Superior temporal gyrus (tissue), 1 donor: Measurements from ENCODE around the gene TMPRSS4.

ENCODE experiments used
- DNase-seq: peaks from one replicate; pipeline ENCODE4 v3.0.0-alpha.2; 2016; ENCODE audit errors: extremely low spot score

Gene TMPRSS4

DNA sequence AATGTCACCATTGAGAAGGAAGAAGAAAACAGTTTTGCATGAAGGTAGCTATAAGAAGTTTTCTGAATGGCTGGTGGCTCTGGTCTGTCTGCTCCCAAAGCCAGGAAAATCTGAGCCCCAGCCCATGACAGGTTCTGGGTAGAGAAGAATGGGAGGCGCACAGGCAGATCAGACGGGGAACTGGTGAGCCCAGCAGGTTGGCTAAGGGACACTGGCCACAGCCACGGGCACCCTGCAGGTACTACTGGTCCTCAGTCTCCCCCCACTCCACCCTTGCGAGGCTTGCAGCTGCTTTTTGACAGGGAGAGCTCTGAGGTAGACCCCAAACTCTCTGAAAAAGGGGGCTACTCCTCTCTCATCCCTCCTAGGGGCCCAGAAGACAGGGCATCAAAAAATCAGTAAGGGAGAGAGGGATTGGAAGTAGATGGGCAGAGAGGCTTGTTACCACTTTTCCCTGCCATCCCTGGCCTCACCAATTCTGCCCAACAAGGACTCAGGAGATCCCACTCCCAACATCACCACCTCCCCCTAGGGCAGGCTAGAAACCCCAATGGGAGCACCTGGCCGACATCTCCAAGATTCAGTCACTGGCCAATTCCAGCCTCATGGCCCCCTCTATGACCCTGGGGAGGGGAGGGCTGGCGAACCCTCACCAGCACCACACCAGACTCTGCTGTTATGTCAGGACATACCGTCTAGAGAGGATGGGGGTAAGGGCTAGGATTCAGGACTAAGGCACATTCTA is 58.3 kb downstream of the TMPRSS4 start:
- DNase-seq: no peak

GRCh38 chr11:118135796-118136165 is 58.9 kb downstream of the TMPRSS4 start:
- DNase-seq: no peak

DNA sequence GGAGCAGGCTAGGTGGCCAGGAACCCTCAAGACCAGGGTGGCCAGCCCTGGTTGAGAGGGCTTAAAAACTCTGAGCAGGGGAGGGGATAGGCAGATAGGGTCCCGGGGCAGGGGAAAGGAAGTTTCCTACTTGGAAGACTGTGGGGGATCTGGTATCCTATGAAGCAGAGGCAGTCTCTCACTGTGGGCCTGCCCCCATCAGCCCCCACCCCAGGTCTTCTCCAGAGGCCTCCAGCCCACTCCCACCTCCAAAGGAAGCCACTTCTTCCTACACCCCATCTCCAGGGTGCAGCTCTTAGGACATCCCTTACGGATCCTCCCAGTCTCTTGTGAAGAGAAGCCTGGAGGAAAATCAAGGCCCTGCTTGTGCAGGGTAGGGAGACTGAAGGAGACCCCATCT is 59.5 kb downstream of the TMPRSS4 start:
- DNase-seq: no peak

DNA sequence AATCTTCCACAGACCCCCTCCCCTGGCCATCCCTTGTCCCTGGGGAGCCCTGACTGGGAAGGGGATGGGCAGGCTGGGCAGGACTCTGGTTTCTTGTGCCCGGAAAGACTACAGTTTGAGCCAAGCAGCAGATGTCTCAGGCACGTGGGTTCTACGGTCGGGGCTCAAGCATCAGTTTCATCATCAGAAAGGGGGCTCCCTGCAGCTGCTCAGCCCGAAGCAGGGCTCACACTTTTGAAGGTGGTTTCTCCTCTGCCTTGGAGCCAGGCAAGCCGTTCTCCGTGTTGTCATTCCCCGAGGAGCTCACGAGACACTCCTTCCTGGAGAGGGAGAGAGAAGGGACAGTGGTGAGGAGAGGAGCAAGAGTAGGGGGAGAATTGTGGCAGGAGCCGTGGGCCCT is 59.9 kb downstream of the TMPRSS4 start:
- DNase-seq: no peak

DNA sequence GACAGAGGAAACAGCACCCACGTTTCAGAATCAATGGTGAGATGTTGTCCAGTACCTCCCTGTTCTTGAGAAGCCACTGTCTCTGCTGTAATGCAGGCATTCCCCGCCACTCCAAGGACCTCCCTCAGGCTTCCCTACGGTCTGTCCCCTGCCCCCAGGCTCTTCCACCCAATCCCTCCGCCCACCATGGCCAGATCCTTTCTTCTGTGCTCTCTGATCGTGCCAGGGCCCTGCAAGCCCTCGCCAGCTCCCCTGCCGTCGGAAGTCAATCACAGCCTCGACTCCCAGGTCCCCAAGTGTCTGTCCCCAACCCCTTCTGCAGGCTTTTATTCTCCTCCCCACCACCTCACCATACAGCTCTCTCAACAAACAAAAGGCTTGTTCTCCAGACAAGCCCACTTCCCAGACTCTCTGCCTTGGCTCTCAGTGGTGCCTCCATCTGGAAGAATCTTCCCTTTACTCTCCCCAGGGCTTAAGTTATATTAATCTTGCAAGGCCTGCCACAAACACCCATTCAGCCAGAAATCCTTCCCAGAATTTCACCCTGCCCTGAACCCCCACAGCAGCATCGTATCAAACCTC is 62.1 kb downstream of the TMPRSS4 start:
- DNase-seq: no peak

DNA sequence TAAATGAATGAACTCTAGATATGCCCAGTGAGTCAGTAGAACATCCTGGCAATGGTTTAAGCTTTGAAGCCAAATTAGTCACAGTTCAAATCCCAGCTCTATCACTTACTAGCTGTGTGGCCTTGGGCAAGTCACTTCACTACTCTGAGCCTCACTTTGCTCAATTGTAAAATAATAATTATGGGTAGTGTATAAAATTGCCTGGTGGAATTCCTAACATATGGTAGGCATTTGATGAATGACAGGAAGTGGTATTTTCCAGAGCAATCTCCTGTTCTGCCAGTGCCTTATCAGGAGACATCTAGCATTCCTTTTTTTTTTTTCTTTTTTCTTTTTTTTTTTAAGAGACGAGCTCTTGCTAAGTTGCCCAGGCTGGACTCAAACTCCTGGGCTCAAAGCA is 62.7 kb downstream of the TMPRSS4 start:
- DNase-seq: no peak

DNA sequence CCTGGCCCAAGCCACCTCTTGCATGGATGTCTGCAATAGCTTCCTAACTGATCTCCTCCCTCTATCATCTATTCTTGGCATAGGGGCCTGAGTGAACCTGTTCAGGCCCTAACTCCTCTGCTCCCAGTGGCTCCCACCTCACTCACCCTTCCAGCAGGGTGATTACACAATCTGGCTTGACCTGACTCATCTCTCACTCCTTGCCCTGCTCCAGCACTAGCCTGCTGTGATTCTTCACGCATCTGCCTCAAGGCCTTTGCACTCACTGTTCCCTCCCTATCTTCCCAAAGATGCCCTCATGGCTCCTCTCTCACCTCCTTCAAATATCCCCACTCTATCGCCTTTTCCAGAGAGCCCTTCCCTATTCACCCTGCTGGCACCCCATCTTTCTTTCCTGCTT is 65.2 kb downstream of the TMPRSS4 start:
- DNase-seq: no peak

GRCh38 chr11:118142809-118143208 is 65.9 kb downstream of the TMPRSS4 start:
- DNase-seq: no peak

DNA sequence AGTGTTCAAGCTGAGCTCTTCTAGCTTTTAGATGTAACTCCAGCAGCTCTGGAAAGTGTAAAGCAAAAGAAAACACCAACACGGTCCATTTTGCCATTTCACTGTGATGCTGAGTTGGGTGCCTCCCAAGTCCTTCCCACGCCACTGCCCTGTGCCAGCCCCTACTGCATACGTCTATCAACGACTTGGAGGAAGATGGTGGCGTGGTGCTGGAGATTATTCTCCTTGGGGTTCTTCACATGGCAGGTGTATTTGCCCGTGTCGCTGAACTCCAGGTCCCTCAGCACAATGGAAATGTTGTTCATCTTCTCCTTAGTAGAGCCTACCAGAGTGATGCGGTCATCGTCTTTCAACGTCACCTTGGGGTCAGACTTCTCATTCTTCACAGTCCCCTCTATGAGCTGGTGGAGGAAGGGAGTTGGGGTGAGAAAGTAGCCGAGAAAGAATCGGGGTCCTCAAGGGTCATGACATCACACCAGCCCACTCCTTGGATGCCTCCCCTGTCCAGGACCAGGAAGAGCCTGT is 66.8 kb downstream of the TMPRSS4 start:
- no peak for DNase-seq

DNA sequence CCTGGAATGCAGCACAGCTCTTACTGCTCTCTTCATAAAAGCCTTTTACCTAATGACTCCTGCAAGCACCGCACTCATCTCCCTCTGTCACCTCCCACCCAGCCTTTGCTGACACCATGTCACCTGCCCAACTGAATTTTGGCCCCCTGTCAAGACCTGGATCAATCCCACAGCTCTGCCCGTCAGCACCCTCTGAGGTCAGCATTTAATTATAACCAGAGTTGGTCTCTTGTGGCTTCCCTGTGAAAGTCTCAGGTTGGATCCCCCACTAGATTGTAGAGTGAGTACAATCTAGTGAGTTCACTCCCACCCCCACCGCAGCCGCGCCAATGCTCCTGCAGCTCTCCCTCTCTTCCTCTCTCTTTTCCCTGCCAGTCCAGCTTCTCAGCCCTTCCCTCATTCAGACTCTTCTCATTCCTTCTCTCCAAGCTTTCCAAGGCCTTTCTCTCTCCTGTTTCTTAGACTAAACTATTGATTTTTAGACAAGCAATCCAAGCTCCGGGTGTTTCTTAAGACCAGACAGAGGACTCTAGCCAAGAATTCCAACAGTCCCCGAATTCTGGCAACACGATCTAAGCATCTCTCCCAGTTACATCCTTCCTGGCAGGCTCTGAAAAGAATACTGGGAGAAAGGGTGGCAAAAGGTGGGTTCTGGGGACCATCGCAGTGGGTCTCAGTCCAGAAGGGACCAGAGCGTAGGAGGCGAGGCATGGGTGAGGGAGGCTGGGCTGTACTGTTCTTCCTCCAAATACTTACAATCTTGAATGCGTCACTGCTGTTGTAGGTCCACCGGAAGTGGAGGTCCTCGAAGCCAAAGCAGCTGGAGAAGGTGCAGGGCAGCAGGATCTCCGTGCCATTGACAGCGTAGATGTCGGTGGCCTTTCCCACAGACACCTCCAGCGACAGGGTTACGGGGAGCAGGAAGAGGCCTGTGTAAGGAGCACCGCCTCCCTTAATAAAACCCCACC is 67.7 kb downstream of the TMPRSS4 start:
- peak; percentile 41 for DNase-seq

DNA sequence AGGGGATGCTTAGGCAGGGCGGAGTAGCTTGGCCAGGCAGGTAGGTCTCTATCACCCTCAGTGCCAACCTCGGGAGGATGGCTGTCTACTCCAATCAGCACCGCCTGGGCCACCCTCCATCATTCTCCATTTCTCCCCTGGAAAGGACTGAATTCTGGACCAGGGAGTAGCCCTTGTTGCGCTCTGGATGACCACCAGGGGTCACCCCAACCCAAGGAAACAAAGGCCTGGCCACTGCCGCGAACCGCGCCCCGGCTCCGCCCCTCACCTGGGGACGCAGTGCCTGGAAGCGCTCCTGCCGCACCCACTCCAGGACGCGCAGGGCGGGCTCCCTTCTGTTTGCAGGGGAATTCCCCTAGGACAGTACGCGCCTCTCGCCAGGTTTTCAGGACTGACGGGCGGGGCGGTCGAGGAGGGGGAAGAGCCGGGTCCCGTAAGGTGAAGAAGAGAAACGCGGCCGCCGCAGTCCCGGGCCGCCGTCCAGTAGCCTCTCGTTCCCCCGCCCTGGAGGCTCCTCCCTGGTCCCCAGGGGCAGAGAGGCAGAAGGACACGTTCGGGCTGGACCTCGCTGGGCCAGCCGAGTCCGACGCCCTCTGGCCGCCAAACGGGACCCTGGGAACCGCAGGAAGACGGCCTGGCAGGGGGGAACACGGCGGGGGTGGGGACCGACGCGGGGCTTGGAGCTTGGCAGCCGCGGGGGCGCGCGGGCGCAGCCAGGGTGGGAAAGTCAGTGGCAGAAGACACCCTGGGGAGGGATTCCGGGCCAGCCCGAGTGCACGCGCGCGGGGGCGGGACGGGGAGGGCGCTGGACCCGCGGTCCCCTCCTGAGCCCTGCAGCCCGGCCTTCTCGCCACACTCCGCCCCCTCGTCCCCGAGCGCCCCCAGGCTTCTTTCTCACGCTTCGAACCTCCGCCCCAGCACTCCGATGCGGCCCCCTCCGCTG is 68.7 kb downstream of the TMPRSS4 start:
- DNase-seq: peak; percentile 91

DNA sequence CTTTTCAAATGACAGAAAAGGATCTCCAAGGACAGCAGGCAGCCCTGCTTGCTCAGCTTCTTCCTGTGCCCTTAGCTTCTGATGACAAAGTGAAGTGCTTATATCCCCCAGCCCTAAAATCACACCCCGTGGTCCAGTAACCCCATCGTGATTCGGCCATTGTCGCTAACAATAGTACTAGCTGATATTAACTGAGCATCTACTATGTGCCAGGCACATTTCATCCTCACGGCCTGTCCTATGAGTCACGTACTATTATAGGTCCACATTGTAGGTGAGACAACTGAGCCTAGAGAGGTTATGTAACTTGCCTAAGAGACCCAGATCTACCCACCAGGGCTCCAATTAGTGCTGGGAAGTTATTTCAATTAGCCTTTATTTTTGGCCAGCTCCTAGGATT is 69.7 kb downstream of the TMPRSS4 start:
- no peak for DNase-seq

DNA sequence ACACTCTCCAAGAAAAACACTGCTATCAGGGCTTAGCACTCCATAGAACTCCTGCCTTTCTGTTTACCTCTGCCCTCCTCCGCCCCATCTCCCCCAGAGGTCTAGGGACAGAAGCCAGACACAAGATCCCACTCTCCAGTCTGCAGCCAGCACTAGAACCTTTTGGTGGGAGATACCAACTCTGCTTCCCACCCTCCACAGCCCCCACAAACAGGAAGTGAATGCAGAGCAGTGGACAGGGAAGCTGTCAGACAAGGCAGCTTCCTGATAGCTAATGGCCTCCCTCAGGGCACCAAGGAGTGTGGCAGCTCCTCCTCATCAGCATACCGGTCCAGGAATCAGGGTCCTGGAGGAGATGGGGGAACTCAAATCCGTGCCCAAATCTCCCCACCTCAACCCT is 70.6 kb downstream of the TMPRSS4 start:
- no peak for DNase-seq

GRCh38 chr11:118148240-118148639 is 71.4 kb downstream of the TMPRSS4 start:
- no peak for DNase-seq

DNA sequence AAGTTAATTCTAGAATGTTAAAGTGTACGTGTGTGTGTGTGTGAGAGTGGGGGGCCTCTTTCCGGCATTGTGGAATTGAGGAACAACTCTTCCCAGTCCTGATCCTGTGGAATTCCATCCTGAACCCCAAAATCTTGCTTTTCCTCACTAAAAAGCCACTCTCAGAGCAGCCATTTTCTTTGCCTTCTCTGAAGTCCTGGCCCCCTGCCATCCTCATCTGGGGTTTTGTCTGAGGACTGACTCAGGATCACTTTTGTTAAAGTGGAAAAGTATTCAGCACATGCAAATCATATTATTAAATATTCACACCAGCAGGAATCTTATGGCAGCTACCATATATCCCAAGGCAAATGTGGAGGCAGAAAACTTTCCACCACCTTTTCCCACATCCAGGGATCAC is 72.0 kb downstream of the TMPRSS4 start:
- DNase-seq: no peak

GRCh38 chr11:118149493-118149892 is 72.6 kb downstream of the TMPRSS4 start:
- no peak for DNase-seq

DNA sequence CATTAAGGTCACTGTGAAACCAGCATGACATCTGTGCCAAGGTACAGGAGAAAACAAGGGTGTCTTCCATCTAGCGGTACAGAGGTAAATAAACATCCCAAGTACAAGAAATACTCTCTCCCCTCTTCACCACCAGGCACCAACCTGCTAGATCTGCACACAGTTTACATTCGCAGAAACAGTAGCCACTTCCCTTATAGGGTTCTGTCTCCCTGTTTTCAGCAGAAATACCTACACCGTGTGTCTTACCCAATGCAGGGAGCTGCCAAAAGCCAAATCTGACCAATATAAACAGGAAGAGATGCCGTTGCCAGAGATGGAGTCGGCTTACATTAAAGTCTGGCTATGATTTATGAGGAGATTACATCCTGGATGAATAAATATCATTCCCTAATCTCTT is 74.6 kb downstream of the TMPRSS4 start:
- no peak for DNase-seq

GRCh38 chr11:118152020-118152551 is 75.2 kb downstream of the TMPRSS4 start:
- no peak for DNase-seq

GRCh38 chr11:118152552-118153471 is 75.9 kb downstream of the TMPRSS4 start, which contains the start of gene SCN4B:
Gene SCN4B (minus strand): TSS chr11:118152823. CDS start chr11:118152673, 150 bp downstream.
- peak; percentile 48 for DNase-seq

- no peak for DNase-seq
Measured at GRCh38 chr11:118153516-118153915, 76.6 kb downstream of the TMPRSS4 start.
